Measurements from ENCODE around the gene ATP6V1F. TPM values are rescaled to one million over a fixed set of nuclear protein-coding genes. Genes with fewer than 3 reads are reported as not detected.

ATP6V1F gene
- total RNA-seq, 2 experiments from 2014 or later: 108 to 155 TPM

- CTCF ChIA-PET (ENCODE audit: unreplicated experiment): no interaction called here
- POLR2A ChIA-PET: interaction anchor here (0.5 kb wide), 1 partner anchor 1121 kb away, joined by 3 read pairs; no protein-coding TSS in a partner anchor
- Histone ChIP-seq H3K79me2 (ENCODE audit: insufficient read depth, low read depth, low read length) (no peaks in the 10 kb centered on the region), H3K4me2 (ENCODE audit: low read length) (peak within 1 kb of the TSS; percentile 33; the same call in 1 of the 2 replicates), H3K36me3 (ENCODE audit: insufficient read depth, low read length) (no peaks in the 10 kb centered on the region), H3K9me2 (ENCODE audit: insufficient read depth, low read length) (no peaks in the 10 kb centered on the region), H3K4me3 (ENCODE audit: low read depth, low read length, poor library complexity, severe bottlenecking) (no peak within 1 kb of the TSS), H3K9me3 (ENCODE audit: low read length) (no peaks in the 10 kb centered on the region), H3K27ac (ENCODE audit: low read depth, low read length, poor library complexity, severe bottlenecking) (no peak within 1 kb of the TSS), H2AFZ (ENCODE audit: low read length) (0 out of 2 replicates have a peak within 1 kb of the TSS, but pooled peaks have one; percentile 48), H3K4me1 (ENCODE audit: insufficient read depth, low read length, poor library complexity, severe bottlenecking) (peaks cover 14% of the 10 kb centered on the region), H4K20me1 (ENCODE audit: insufficient read depth, low read length) (no peaks in the 10 kb centered on the region)
- no peak for DNase-seq (ENCODE audit: low spot score)
- intact Hi-C loops (cut with micrococcal nuclease; ENCODE audit: unreplicated experiment): no loop called here
- no TSS peak for BruUV-seq (replicated peaks)
- TF ChIP-seq EZH2phosphoT487 (IDR thresholded peaks at IDR 0.05; ENCODE audit: borderline replicate concordance, low read depth, low read length) (no peak), CTCF (conservative IDR thresholded peaks at IDR 0.05; ENCODE audit: low read length) (no peak)
Observed at GRCh38 chr7:128830231-128831177, 32.2 kb upstream of the ATP6V1F start, which contains the start of gene FLNC. Gene FLNC (plus strand): TSS chr7:128830406. CDS start chr7:128830638, 232 bp downstream.

- no peaks in the 10 kb centered on the region for H3K36me3 ChIP-seq (ENCODE audit: insufficient read depth, low read length)
- BruUV-seq (replicated peaks): no TSS peak
- H3K9me2 ChIP-seq (ENCODE audit: insufficient read depth, low read length): no peaks in the 10 kb centered on the region
- H3K9me3 ChIP-seq (ENCODE audit: low read length): no peaks in the 10 kb centered on the region
- POLR2A ChIA-PET: interaction anchor here (0.5 kb wide), 1 partner anchor 1120 kb away, joined by 3 read pairs; no protein-coding TSS in a partner anchor
- no peaks in the 10 kb centered on the region for H3K79me2 ChIP-seq (ENCODE audit: insufficient read depth, low read depth, low read length)
- H4K20me1 ChIP-seq (ENCODE audit: insufficient read depth, low read length): no peaks in the 10 kb centered on the region
- CTCF ChIA-PET (ENCODE audit: unreplicated experiment): interaction anchor here (0.6 kb wide), 1 partner anchor 196 kb away, joined by 7 read pairs; no protein-coding TSS in a partner anchor
- peak overlapping the region; percentile 33 for H3K4me2 ChIP-seq (ENCODE audit: low read length)
- H3K27ac ChIP-seq (ENCODE audit: low read depth, low read length, poor library complexity, severe bottlenecking): no peak overlapping the region
- H2AFZ ChIP-seq (ENCODE audit: low read length): peak overlapping the region; percentile 48; the same call in 1 of the 2 replicates
- TF ChIP-seq CTCF (conservative IDR thresholded peaks at IDR 0.05; ENCODE audit: low read length): no peak
- TF ChIP-seq EZH2phosphoT487 (IDR thresholded peaks at IDR 0.05; ENCODE audit: borderline replicate concordance, low read depth, low read length): no peak
- intact Hi-C loops (cut with micrococcal nuclease; ENCODE audit: unreplicated experiment): no loop called here
- H3K4me1 ChIP-seq (ENCODE audit: insufficient read depth, low read length, poor library complexity, severe bottlenecking): peaks cover 14% of the 10 kb centered on the region
- DNase-seq (ENCODE audit: low spot score): peak; percentile 13
- H3K4me3 ChIP-seq (ENCODE audit: low read depth, low read length, poor library complexity, severe bottlenecking): no peak overlapping the region
Observed at GRCh38 chr7:128831178-128831993, 31.3 kb upstream of the ATP6V1F start.

Measured in OCI-LY7 (cell line).